ENCODE data around the gene UCHL1.
"Not testable (repeated sequence)": the region's sequence is repeated elsewhere in the genome, so short reads cannot be mapped to it uniquely, and the experiment has no call there.

UCHL1 gene

GRCh38 chr4:41296995-41297394 lies 40.3 kb downstream of the UCHL1 start:
- DNase-seq, result no peak

- DNase-seq, result no peak
Measured at GRCh38 chr4:41297832-41298231, 41.1 kb downstream of the UCHL1 start.

GRCh38 chr4:41299486-41299885 lies 42.8 kb downstream of the UCHL1 start:
- no peak for DNase-seq

- DNase-seq, result no peak
Measured at GRCh38 chr4:41301137-41301536, 44.4 kb downstream of the UCHL1 start.

- no peak for DNase-seq
Measured at GRCh38 chr4:41303372-41304118, 46.8 kb downstream of the UCHL1 start.

GRCh38 chr4:41304221-41304620 lies 47.5 kb downstream of the UCHL1 start:
- DNase-seq, result no peak

- peak; percentile 23 for DNase-seq
Measured at GRCh38 chr4:41305476-41305875, 48.7 kb downstream of the UCHL1 start.

- DNase-seq, result no peak
Measured at GRCh38 chr4:41307638-41308037, 50.9 kb downstream of the UCHL1 start.

GRCh38 chr4:41308398-41308797 lies 51.7 kb downstream of the UCHL1 start:
- DNase-seq, result no peak

- not testable (repeated sequence) for DNase-seq
Measured at GRCh38 chr4:41315426-41315825, 58.7 kb downstream of the UCHL1 start.

GRCh38 chr4:41315862-41316261 lies 59.1 kb downstream of the UCHL1 start:
- no peak for DNase-seq
